GM21619 (cell line): ENCODE results near the gene ARMC9.
"Not testable (repeated sequence)": the region's sequence is repeated elsewhere in the genome, so short reads cannot be mapped to it uniquely, and the experiment has no call there.

Experiments
- ATAC-seq: cut with Tn5 transposase; IDR thresholded peaks from one replicate; pipeline ENCODE4 v1.9.1; 2021; ENCODE audit not compliant: unreplicated experiment

The ARMC9 gene

DNA sequence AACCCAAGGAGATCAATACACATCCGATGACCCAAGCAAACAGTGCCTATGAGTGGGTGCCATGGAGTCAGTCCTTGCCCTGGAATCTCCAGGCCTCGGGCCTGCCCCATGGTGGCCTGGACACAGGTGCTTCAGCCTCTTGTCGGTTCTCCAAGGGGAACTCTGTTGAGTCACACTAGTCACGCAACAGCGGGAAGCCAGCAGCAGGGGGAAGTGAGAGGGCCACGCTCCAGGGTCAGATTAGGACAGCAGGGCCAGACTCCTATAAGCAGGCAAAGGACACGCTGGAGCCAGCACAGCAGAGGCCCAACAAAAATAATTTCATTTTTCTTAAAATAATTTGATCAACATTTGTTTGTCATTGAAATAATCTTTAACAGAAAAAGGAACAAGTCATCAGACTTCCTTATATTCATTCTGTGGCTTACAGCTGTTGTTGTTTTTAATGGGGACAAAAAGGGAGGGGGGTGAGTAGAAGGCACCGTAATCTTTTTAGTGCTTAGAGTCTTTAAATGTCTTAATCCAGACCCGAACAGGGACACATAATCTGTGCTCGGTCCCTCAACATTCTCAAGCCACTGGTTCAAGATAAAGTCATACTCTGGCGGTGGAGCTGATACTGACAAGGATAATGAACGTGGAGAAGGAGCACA, 16.4 kb upstream of the ARMC9 start:
- ATAC-seq: peak; percentile 60

DNA sequence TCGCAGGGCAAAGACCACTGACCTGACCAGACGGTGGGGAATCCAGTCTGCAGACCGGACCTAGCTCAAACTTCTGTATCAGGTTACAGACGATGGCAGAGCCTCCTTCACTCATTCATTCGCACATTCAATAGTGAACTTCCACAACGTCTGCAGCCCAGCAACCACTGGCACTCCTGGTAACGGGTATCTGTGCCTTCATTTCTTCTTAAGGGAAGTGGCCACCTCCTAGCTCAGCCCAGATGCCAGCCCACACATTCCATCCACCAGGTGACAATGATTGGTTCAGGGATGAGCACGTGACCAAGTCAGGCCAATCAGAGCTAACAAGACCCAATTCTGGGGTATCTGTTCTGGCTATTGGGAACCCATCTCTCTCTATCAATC, 15.9 kb upstream of the ARMC9 start:
- no peak for ATAC-seq

- ATAC-seq: no peak
Observed at GRCh38 chr2:231183851-231184250, 14.6 kb upstream of the ARMC9 start.

- ATAC-seq: no peak
Observed at GRCh38 chr2:231184319-231184718, 14.1 kb upstream of the ARMC9 start.

- ATAC-seq: no peak
Observed at GRCh38 chr2:231185050-231185725, 13.2 kb upstream of the ARMC9 start.

DNA sequence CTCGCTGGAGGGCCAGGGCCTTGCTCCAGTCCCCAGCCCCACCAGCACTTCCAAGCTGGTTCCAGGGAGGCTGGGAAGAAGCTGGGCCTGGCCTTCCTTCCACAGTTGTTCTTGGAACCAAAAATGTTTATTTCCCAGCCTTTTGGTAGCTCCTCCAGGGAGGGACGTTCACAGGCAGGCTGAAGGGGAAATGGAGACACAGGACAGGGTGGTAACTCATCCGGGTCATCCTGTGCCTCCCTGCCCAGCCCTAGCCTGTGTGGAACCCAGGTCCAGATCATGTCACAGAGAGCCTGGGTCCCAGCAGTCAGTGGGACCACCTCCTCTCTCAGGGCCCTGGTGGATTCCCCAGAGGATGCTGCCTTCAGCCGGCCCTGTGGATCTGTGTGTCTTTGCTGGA, 12.5 kb upstream of the ARMC9 start:
- no peak for ATAC-seq

DNA sequence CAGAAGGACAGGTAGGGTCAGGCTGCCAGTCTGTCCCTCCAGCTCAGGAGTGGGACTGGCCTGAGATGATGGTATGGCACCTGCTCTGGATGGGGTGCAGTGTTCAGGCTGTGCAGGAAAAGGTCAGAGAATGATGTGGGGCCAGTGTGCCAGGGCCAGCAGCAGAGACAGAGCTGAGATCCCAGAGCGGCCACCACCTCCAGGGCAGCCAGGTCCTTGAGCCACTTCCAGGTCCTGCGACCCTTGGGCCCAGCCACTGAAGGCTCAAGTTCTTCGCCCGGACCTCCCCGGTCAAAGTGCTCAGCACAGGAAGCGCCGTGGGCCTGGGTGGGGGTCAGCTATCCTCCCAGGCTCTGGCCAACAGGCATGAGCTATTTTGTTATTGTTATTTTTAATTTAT, 12.1 kb upstream of the ARMC9 start:
- no peak for ATAC-seq

- no peak for ATAC-seq
Observed at GRCh38 chr2:231187736-231188505, 10.5 kb upstream of the ARMC9 start.

DNA sequence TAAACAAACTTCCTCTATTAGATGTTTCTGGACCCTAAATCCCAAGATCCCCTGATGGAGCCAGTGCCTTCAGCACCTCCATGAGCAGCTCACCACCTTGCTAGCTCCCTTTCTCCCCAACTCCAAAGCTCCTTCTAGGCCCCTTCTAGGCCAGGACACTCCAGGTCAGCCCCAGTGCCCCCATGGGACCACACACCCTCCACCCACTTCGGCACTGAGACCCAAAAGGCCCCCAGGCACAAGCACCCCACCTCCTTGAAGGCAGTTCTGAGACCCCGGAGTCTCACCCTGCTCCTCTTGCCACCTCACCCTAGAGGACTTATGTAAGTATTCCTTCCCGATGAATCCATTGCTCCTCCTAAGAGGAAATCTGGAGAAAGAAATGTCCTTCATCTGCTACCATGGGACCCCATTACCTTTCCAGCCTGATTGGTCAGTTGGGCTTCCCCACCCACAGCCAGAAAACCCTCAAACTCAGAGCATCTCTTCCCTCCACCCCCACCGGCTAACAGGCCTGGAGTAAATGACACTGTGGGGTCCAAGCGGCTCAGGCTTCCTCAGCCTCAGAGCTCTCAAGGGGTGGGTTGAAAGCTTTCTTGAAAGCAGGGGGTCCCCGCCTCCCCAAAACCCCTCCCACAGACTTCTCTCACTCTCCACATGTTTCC, 9.8 kb upstream of the ARMC9 start:
- no peak for ATAC-seq

GRCh38 chr2:231189171-231189530, 9.3 kb upstream of the ARMC9 start:
- ATAC-seq: no peak

DNA sequence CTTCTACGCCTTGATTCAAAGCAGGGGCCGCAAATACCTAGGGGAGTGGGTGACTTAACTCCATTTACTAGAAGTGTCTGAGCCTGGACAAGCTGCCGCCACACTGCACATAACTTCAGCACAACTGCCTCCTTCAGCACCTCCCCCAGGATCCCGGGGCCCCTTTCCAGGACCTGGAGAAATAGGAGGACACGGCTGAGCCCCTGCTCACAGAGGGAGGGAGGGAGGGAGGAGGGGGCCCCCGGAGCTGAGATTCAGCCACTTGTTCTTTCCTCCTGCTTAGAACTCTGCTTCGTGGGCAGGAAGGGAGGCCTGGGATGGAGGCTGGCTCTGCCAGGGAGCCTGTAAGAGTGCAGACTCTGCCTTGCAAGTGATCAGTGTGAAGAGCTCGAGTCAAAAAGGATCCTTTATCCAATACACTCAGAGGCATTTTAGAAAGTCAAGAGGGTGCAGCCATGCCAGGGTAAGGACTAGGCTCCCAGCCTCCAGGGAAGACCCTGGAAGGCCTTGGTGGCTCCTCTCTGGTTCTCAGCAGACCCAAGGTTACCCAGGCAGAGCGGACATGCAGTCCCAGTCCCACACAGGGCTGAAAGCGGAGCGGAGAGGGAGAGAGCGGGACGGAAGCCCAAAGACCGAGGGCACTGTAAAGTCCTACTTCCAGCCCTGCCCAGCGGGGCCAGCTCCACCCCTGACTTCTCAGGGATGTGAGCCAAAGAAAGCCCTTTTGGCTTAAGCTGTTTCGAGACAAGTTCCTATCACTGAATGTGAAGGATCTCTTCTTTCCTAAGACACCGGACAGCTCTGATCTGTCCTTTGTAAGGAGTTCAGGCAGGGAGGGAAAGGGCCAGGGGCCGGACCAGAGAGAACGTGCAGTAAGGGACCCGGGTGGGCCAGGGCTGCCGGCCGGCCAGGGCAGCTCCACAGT, 8.6 kb upstream of the ARMC9 start:
- no peak for ATAC-seq

DNA sequence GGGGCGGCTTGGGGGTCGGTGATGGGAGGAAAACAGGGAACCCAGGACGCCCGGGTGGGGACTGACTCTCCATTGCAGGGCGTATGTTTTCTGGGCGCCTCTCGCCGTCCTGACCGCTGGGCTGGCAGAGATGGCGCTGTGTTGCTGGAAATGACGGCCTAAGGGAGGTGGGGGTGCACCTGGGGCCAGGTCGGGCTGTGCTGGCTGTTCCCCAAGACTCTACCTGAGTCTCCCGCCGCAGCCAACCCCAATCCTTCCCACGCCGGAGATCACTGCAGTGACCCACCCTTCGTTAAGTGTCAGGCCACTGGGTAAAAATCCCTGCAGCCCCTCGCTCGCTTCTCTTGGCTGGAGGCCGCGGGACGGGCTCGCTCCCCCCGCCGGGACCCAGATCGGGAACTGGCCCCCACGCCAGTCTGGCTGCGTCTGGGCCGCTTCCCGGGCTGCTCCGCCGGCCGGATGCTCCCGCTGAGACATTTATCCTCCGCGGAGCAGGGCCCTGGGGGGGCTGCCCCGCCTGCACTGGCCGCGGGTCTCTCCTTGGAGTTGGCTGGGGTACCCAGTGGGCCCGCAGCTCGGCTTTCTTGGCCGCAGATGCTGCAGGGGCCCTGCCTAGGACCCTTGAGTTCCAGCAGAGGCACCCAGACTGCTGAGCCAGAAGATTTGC, 7.8 kb upstream of the ARMC9 start:
- no peak for ATAC-seq

GRCh38 chr2:231191896-231192872, 6.2 kb upstream of the ARMC9 start:
- ATAC-seq: no peak

DNA sequence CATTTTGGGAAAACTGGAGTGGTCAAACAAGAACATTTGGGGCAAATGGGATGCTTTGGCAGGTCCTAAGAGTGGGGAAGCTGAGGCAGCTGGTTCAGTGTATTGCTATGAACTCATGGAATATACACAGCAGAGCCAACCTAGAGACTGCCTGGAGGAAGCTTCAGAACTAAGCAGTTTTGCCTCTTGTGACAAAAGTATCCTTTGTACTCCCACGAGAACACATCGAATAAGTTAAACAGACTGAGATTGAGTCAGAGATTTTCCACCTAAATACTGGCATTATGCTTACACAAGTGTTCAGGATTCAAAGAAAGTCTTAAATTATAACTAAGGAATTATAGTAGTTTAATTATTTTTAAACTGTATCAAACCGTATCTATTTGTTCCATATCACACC, 5.2 kb upstream of the ARMC9 start:
- ATAC-seq: no peak

- ATAC-seq: no peak
Observed at GRCh38 chr2:231196592-231196991, 1.8 kb upstream of the ARMC9 start.

DNA sequence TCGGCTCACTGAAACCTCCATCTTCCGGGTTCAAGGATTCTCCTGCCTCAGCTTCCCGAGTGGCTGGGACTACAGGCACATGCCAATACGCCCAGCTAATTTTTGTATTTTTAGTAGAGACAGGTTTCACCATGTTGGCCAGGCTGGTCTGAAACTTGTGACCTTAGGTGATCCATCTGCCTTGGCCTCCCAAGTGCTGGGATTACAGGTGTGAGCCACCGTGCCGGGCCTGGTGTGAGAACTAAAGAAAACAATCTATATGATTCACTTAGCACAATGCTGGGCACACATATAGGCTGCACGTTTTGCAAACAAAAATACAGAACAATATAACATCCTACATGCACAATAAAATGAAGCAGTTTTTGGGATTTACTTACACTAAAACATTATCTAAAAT, 1.2 kb upstream of the ARMC9 start:
- not testable (repeated sequence) for ATAC-seq

- no peak for ATAC-seq
Observed at GRCh38 chr2:231197706-231198290, 633 bp upstream of the ARMC9 start.

DNA sequence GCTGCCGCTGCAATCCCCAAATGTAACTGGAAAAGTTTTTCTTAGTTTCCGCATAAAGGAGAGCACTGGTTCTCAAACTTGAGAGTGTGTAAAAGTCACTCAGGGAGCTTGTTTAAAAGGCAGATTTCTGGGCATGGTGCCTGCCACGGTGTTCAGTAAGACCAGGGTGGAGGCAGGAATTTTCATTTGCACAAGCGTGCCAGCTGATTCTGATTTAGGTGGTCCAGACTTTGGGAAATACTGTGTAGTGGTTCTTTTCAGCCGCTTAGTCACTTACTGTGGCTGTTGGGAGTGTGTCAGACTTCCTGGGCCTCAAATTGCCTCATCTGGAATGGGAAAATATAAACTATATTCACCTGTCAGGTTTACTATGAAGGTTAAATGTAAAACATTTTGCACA, 788 bp downstream of the ARMC9 start:
- ATAC-seq: no peak
